Frontal cortex (tissue), 4 donors: Measurements from ENCODE around the gene FAM174C. TPM values are rescaled to one million over a fixed set of nuclear protein-coding genes. Genes with fewer than 3 reads are reported as not detected.

ENCODE experiments used
- DNase-seq, 2 donors: peaks; one replicate each; pipeline ENCODE4 v3.0.0; 2012; ENCODE audit warnings: low spot score in 2 of 2
- FAIRE-seq: peaks from 2 replicates; lab custom pipeline; 2012; peaks lifted over from hg19 to GRCh38; lab: Jason Lieb, UNC
- total RNA-seq: library from RNA; depleted of rRNA; stranded (reverse); fragments of >200 nt; gene quantifications from one replicate; pipeline ENCODE4 v1.2.3, GENCODE V29; 2014
- donor health status: control.
- donor health status: control.
- donor health status: control.

The FAM174C gene
- total RNA-seq, 1 donor from 2014 or later: 8.6 TPM

DNA sequence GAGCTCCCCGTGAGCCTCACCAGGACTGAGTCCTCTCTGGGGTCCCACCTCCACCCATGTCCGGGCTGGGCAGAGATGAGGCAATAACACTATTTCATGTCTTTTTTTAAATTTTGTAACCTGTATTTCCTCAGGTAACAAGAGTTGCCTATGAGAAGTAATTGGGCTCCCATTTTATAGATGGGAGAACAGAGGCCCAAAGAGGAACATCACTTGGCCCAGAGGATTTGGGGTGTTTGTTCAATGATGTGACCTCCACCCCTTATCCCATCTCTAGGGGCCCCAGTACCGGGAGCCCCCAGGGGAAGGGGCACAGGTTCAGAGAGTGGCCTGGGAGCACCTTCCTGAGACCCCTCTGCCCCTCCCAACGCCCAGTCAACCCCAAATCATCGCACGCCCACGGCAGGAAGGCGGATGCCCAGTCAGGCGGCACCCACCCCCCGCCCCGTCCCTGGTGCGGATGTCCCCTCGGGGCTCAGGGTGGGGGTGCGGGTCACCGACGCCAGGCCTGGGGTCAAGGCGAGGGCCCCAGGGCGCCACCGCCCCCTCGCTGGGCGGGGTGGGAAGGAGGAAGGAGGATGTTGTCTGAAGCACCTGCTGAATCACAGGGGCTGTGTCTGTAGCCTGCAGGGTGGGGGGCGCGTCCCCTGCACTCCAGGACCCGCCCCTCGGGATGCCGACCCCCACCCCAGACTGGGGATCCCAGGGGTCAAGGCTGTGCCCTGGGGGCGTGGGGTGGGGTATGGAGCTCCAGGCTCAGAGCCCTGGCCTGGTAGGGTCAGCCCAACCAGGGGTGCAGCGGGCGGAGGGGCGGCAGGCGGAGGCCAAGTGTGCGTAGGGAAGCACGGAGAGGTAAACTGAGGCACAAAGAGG, 15.2 kb upstream of the FAM174C start:
- FAIRE-seq (no peak), DNase-seq (no peak)

DNA sequence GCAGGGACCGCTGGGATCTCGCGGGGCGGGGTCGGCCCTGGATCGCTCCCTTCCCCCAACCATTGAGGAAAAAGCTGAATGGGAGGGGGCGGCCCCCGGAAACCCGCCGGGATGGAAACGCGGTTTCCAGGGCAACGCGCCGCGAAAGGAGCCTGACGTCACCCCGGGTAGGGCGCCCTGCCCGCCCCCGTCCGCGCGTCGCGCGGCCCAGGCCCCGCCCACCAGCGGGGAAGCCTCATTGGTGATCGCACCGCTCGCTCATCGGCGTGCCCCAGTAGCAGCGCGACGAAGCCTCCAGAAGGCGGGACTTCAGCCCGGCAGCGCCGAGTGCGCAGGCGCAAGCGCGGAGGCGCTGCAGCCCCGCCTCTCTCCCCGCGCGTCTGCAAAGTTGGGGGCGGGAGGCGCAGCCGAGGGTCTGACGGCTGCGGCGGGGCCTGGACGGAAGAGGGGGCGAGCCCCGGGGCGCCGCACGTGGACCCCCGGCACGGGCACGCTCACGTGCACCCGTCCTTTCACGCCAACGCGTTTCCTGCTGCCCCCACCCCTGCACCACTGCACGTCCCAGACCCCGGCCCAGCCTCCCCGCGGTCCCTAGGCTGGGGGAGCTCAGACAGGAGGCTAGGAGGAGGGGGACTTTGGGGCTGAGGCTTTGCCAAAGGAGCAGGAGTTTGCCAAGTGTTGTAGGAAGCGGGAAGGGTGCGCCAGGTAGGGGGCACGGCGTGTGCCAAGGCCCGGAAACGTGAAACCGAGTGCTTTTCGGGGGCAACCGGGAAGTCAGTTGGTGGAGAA, 14.4 kb upstream of the FAM174C start:
- DNase-seq: peak; percentile 99
- FAIRE-seq: no peak

DNA sequence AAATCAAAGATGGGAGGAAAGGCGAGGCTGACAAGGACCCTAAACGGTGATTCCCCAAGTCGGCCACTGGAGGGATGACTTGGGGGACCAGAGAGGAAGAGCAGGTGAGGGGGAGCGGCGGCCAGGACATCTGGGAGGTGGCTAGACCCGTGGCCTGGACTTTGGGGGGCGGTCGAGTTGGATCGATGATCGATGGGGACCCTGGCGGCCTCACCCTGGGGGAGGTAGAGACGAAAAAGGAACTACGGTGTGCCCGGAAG, 13.9 kb upstream of the FAM174C start:
- FAIRE-seq (no peak), DNase-seq (no peak)

DNA sequence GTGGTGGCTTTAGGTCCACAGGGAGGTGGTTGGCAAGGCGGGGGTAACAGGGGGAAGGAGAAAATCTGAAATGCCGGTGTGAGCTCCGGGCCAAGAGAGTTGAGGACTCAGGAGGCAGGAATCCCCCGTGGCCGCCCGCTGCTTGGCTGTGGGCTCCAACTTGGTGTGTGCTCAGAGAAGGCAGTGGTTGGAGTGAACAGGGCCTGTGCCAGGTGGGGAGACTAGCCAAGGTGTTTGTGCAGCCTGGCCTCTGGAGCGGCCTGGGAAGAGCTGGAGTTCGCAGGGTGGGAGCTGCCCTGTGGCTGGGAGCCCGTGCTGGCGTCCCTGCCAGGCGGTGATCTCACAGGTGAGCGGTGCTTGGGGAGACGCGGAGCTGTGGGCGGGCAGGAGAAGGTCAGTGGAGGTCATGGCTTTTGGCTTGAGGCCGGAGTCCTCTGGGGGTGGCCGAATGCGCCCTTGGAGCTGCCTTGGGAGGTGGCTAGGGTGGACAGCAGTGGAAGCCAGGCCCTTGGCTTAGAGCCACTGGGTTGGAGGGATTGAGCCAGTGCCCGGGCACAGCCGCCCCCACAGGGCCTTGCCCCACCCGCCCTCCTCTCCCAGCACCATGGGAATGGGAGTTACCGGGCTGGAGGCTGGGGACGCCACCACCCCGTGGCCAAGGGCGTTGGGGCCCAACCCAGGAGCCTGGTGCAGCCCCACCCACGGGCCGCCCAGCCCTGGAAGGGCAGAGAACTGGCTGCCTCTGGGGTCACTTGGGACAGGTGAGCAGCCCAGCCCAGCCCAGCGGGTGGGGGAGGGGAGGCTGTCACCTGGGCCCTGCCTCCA, 13.3 kb upstream of the FAM174C start:
- DNase-seq (no peak), FAIRE-seq (no peak)

DNA sequence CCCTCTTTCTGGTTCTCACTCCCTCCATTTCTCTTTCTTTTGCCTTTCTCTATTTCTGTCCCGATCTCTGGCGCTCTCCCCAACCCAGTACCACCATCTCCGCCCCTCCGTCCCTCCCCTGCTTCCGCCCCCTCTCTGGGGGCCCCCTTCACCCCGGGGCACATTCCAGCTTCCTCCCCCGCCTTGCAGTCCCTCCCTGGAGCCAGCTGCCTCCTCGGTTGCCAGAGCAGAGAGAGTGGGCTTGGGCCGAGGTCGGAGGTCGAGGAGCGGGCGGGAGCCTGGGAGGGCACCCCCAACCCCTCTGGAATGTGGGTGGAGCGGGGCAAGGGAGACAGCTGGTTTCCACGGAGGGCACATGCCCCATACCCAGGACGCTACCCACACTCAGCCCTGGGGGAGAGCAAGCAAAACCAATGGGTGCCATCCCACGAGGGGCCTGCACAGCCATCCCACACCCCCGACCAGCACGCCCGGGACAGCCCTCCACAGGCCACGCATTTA, 12.7 kb upstream of the FAM174C start:
- no peak for FAIRE-seq
- no peak for DNase-seq

DNA sequence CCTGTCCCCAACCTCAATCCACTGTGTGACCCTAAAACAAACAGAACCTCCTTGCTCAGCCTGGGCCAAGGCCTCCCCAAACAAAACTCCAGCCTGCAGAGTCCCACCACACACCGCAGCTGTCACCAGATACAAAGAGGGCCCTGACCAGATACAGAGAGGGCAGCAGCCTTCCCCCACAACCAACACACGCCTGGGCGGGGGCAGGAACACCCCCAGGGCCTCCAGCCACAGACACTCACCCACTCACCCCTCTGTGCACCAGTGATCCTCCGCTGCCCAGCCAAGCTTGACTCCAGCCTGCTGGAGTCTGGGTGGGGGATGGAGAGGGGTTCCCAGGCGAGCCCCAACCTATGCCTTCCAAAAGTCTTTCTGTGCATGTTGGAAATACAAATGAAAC, 12.1 kb upstream of the FAM174C start:
- DNase-seq: no peak
- no peak for FAIRE-seq

GRCh38 chr19:1264801-1265614, 10.3 kb upstream of the FAM174C start:
- FAIRE-seq: no peak
- DNase-seq: no peak

- FAIRE-seq: no peak
- DNase-seq: no peak
Measured at GRCh38 chr19:1265615-1266128, 9.7 kb upstream of the FAM174C start.

GRCh38 chr19:1266129-1266915, 9.0 kb upstream of the FAM174C start:
- no peak for FAIRE-seq
- peak; percentile 85 to 86 for DNase-seq

DNA sequence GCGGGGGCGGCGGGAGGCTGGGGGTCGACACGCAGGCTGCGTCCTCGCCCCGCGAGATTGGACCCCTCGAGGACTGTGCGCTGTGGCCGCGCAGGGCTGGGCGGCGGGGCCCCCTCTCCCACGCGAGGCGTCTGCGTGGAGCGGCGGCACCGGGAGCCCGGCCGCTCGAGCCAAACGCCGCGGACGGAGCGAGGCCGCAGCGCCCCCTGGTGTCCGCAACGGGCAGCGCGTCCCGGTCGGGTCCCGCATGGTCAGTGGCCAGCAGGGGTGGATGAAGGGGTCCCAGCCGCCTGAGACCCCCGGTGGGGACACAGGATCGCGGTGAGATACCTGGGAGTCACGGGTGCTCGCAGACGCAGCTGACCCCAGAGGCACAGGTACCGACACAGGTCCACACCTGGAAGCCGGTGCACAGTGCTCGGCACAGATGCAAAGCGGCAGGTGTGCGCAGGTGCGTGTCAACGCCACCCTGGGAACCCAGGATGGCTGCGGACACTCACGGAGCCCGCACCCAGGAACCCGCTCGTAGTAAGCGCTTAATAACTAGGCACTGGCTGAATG, 8.3 kb upstream of the FAM174C start:
- no peak for FAIRE-seq
- DNase-seq: peak; percentile 75 to 88

DNA sequence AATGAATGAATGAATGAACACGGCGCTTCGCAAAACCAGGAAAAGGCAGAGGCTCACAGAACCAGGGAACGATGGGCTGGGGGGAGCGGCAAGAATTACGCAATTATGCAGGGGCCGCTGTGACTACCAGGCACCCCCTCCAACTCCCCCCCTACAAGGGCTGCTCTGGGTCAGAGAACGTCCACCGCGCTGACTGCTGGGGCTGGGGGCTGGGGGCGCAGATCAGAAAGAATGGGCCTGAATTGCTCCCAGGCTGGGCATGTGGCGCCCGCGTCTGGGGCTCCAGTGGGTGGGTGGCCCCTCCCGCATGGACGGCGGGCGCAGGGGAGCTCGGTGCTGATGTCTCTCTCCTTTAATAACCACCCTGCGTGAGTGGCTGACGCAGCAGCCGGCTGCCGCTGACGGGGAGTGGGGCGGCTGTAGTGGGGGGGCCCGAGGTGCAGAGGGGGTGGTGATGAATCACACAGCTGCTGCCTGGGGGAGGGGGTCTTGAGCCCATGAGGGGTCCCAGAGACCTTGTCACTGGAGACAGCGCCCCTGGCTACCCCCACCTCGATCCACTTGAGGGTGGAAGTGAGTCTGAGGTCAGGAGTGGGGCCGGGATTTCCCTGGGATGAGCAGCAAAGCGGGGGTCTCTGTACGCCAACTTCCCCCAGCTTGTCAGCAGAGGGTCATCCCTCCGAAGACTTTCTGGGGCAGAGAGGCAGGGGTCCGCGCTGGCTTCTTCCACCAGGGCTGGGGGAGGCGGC, 7.7 kb upstream of the FAM174C start:
- FAIRE-seq (no peak), DNase-seq (no peak)

- DNase-seq (no peak), FAIRE-seq (no peak)
Measured at GRCh38 chr19:1268226-1269064, 6.9 kb upstream of the FAM174C start.

DNA sequence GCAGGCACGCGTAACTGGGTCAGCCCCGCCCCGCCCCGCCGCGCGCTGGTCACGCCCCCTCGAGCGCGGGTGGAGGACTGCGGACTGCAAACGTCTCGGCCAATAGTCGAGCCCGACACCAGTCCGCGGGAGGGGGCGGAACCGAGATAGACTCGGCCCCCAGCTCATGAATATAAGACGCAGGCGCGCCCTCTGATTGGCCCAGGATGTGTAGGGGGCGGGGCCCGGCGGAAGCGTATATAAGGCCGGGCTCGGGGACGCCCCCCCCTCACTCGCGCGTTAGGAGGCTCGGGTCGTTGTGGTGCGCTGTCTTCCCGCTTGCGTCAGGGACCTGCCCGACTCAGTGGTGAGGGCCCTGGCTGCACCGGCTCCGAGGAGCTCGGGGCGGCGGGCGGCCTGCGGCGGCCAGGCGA, 6.3 kb upstream of the FAM174C start, which contains the start of gene CIRBP:
TSS of gene CIRBP (plus strand) at position 268 of the 413 bp plus-strand sequence. CDS start 1,602 bp downstream, outside the sequence.
- FAIRE-seq (peak; percentile 80), DNase-seq (peak; percentile 99 to 100)

DNA sequence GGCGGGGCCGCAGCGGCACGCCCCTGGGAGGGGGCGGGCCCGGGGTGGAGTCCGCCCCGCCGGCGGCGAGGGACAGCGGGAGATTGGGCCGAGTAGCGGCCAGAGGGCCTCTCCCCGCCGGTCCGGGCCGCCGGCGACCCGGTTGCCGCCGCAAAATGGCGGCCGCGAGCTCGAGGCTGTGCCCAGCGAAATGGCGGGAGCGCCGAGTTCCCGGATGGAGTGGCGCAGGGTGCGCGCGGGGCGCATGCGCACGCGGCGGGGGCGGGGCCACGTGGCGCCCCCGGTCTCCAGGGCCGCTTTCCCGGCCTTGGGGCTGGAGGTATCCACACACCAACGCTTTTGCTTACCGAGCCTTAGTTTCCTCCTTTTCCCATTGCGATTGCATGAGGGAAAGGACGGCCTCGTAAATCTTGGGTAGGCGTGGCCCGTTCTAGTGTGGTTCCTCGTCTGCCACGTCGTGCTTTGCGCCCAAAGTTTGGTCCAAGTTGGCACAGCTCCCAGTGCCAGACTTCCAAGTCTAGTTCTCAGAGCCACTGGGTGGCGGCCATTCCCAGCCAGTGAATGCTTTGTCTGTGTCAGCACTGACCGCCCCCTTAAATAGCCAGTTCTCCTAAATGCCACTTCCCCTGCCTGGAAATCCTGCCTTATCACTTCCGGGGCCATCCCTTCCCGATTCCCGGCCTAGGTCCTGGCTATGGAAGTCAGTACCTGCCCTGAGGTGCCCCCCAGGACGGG, 5.7 kb upstream of the FAM174C start:
- FAIRE-seq: no peak

DNA sequence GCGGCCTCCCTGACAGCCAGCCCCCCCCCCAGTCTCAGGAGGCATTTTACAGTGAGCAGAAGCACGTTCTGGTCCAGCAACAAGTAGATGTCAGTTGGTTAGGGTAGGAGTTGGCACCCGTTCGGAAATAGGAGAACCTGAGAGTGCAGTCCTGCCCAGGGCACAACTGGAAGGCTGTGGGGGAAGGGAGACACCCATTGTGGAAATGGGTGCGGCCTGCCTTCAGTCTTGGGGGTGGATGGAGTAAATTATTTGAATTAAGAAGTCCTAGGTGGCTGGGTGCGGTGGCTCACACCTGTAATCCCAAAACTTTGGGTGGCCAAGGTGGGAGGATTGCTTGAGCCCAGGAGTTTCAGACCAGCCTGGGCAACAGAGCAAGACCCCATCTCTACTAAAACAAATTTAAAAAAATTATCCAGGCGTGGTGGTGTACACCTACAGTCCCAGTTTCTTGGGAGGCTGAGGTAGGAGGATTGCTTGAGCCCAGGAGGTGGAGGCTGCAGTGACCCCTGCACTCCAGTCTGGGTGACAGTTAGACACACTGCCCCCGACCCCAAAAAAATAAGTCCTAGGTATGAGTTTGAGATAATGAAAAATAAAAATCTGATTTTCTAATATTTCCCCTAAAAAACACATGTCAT, 5.0 kb upstream of the FAM174C start:
- FAIRE-seq (no peak), DNase-seq (no peak)

More for the DNA sequence above, 5.7 kb upstream of the FAM174C start:
- peak; percentile 78 to 88 for DNase-seq
